Measurements from ENCODE around the gene PDE2A.
A peak's percentile ranks its signal among the peaks of the same experiment; 100 is the strongest.

PDE2A gene

GRCh38 chr11:72634016-72634415, 40.2 kb downstream of the PDE2A start:
- no peak overlapping the region for H3K27ac Mint-ChIP-seq (ENCODE audit: low read depth)
- H3K36me3 Mint-ChIP-seq (ENCODE audit: insufficient read depth): peaks cover 2% of the 10 kb centered on the region
- H3K4me3 Mint-ChIP-seq: no peak overlapping the region
- ATAC-seq (replicated peaks; ENCODE audit: extremely low read depth, poor library complexity, severe bottlenecking) (no peak), DNase-seq (ENCODE audit: low spot score in 2 of 2) (no peak)
- no peaks in the 10 kb centered on the region for H3K9me3 Mint-ChIP-seq
- peaks cover 56% of the 10 kb centered on the region for H3K27me3 Mint-ChIP-seq
- peaks cover 10% of the 10 kb centered on the region for H3K4me1 Mint-ChIP-seq

GRCh38 chr11:72633068-72633467, 41.2 kb downstream of the PDE2A start:
- peaks cover 56% of the 10 kb centered on the region for H3K27me3 Mint-ChIP-seq
- peaks cover 2% of the 10 kb centered on the region for H3K36me3 Mint-ChIP-seq (ENCODE audit: insufficient read depth)
- H3K4me3 Mint-ChIP-seq: no peak overlapping the region
- DNase-seq (ENCODE audit: low spot score in 2 of 2) (no peak), ATAC-seq (replicated peaks; ENCODE audit: extremely low read depth, poor library complexity, severe bottlenecking) (no peak)
- peaks cover 10% of the 10 kb centered on the region for H3K4me1 Mint-ChIP-seq
- H3K9me3 Mint-ChIP-seq: no peaks in the 10 kb centered on the region
- H3K27ac Mint-ChIP-seq (ENCODE audit: low read depth): no peak overlapping the region

GRCh38 chr11:72631806-72632731, 42.2 kb downstream of the PDE2A start:
- no peak for ATAC-seq (replicated peaks; ENCODE audit: extremely low read depth, poor library complexity, severe bottlenecking)
- H3K27me3 Mint-ChIP-seq: peaks cover 46% of the 10 kb centered on the region
- H3K4me3 Mint-ChIP-seq: no peak overlapping the region
- H3K27ac Mint-ChIP-seq (ENCODE audit: low read depth): no peak overlapping the region
- H3K9me3 Mint-ChIP-seq: no peaks in the 10 kb centered on the region
- H3K36me3 Mint-ChIP-seq (ENCODE audit: insufficient read depth): peaks cover 2% of the 10 kb centered on the region
- peaks cover 10% of the 10 kb centered on the region for H3K4me1 Mint-ChIP-seq
- DNase-seq (ENCODE audit: low spot score in 2 of 2): no peak

GRCh38 chr11:72630104-72630852, 43.9 kb downstream of the PDE2A start:
- DNase-seq (ENCODE audit: low spot score in 2 of 2): no peak
- H3K9me3 Mint-ChIP-seq: no peaks in the 10 kb centered on the region
- H3K27me3 Mint-ChIP-seq: peaks cover 37% of the 10 kb centered on the region
- no peak for ATAC-seq (replicated peaks; ENCODE audit: extremely low read depth, poor library complexity, severe bottlenecking)
- peaks cover 2% of the 10 kb centered on the region for H3K36me3 Mint-ChIP-seq (ENCODE audit: insufficient read depth)
- H3K4me3 Mint-ChIP-seq: no peak overlapping the region
- H3K4me1 Mint-ChIP-seq: peaks cover 10% of the 10 kb centered on the region
- peak overlapping the region; percentile 29 for H3K27ac Mint-ChIP-seq (ENCODE audit: low read depth)

GRCh38 chr11:72629266-72629665, 45.0 kb downstream of the PDE2A start:
- ATAC-seq (replicated peaks; ENCODE audit: extremely low read depth, poor library complexity, severe bottlenecking) (no peak), DNase-seq (ENCODE audit: low spot score in 2 of 2) (no peak)
- Mint-ChIP-seq H3K9me3 (no peaks in the 10 kb centered on the region), H3K4me3 (no peak overlapping the region), H3K27ac (ENCODE audit: low read depth) (no peak overlapping the region), H3K27me3 (peaks cover 37% of the 10 kb centered on the region), H3K36me3 (ENCODE audit: insufficient read depth) (peaks cover 2% of the 10 kb centered on the region), H3K4me1 (peaks cover 10% of the 10 kb centered on the region)

- peaks cover 4% of the 10 kb centered on the region for H3K36me3 Mint-ChIP-seq (ENCODE audit: insufficient read depth)
- no peak overlapping the region for H3K27ac Mint-ChIP-seq (ENCODE audit: low read depth)
- ATAC-seq (replicated peaks; ENCODE audit: extremely low read depth, poor library complexity, severe bottlenecking) (no peak), DNase-seq (ENCODE audit: low spot score in 2 of 2) (no peak)
- H3K4me3 Mint-ChIP-seq: no peak overlapping the region
- peaks cover 16% of the 10 kb centered on the region for H3K4me1 Mint-ChIP-seq
- no peaks in the 10 kb centered on the region for H3K9me3 Mint-ChIP-seq
- H3K27me3 Mint-ChIP-seq: peaks cover 24% of the 10 kb centered on the region
Observed at GRCh38 chr11:72627594-72628281, 46.5 kb downstream of the PDE2A start.

- Mint-ChIP-seq H3K27ac (ENCODE audit: low read depth) (no peak overlapping the region), H3K27me3 (peaks cover 15% of the 10 kb centered on the region), H3K9me3 (no peaks in the 10 kb centered on the region), H3K4me3 (no peak overlapping the region), H3K4me1 (peaks cover 28% of the 10 kb centered on the region), H3K36me3 (ENCODE audit: insufficient read depth) (peaks cover 2% of the 10 kb centered on the region)
- ATAC-seq (replicated peaks; ENCODE audit: extremely low read depth, poor library complexity, severe bottlenecking) (no peak), DNase-seq (ENCODE audit: low spot score in 2 of 2) (no peak)
Observed at GRCh38 chr11:72626414-72626936, 47.7 kb downstream of the PDE2A start.

- no peak overlapping the region for H3K27ac Mint-ChIP-seq (ENCODE audit: low read depth)
- H3K9me3 Mint-ChIP-seq: no peaks in the 10 kb centered on the region
- peaks cover 2% of the 10 kb centered on the region for H3K36me3 Mint-ChIP-seq (ENCODE audit: insufficient read depth)
- DNase-seq (ENCODE audit: low spot score in 2 of 2) (no peak), ATAC-seq (replicated peaks; ENCODE audit: extremely low read depth, poor library complexity, severe bottlenecking) (no peak)
- peaks cover 34% of the 10 kb centered on the region for H3K4me1 Mint-ChIP-seq
- peaks cover 8% of the 10 kb centered on the region for H3K27me3 Mint-ChIP-seq
- H3K4me3 Mint-ChIP-seq: no peak overlapping the region
Observed at GRCh38 chr11:72625691-72626413, 48.4 kb downstream of the PDE2A start.

GRCh38 chr11:72624496-72625201, 49.6 kb downstream of the PDE2A start:
- Mint-ChIP-seq H3K4me3 (no peak overlapping the region), H3K27ac (ENCODE audit: low read depth) (no peak overlapping the region), H3K9me3 (no peaks in the 10 kb centered on the region), H3K4me1 (peaks cover 32% of the 10 kb centered on the region), H3K27me3 (no peaks in the 10 kb centered on the region), H3K36me3 (ENCODE audit: insufficient read depth) (peaks cover 2% of the 10 kb centered on the region)
- ATAC-seq (replicated peaks; ENCODE audit: extremely low read depth, poor library complexity, severe bottlenecking) (no peak), DNase-seq (ENCODE audit: low spot score in 2 of 2) (no peak)

GRCh38 chr11:72623052-72623451, 51.2 kb downstream of the PDE2A start:
- Mint-ChIP-seq H3K27me3 (no peaks in the 10 kb centered on the region), H3K9me3 (no peaks in the 10 kb centered on the region), H3K4me1 (peaks cover 32% of the 10 kb centered on the region), H3K4me3 (no peak overlapping the region), H3K27ac (ENCODE audit: low read depth) (no peak overlapping the region), H3K36me3 (ENCODE audit: insufficient read depth) (peaks cover 2% of the 10 kb centered on the region)
- ATAC-seq (replicated peaks; ENCODE audit: extremely low read depth, poor library complexity, severe bottlenecking): no peak
- DNase-seq (ENCODE audit: low spot score in 2 of 2): no peak

GRCh38 chr11:72621008-72621610, 53.1 kb downstream of the PDE2A start:
- Mint-ChIP-seq H3K36me3 (ENCODE audit: insufficient read depth) (peaks cover 2% of the 10 kb centered on the region), H3K9me3 (no peaks in the 10 kb centered on the region), H3K4me3 (no peak overlapping the region), H3K27me3 (no peaks in the 10 kb centered on the region), H3K4me1 (peaks cover 32% of the 10 kb centered on the region), H3K27ac (ENCODE audit: low read depth) (peak overlapping the region; percentile 21)
- no peak for DNase-seq (ENCODE audit: low spot score in 2 of 2)
- ATAC-seq (replicated peaks; ENCODE audit: extremely low read depth, poor library complexity, severe bottlenecking): peak; percentile 77

Measured in central memory CD8-positive, alpha-beta T cell (primary cell).